Spleen (tissue), 13 donors: ENCODE results near the gene MAPKBP1. TPM values are rescaled to one million over a fixed set of nuclear protein-coding genes. Genes with fewer than 3 reads are reported as not detected.
"Not testable (repeated sequence)": the region's sequence is repeated elsewhere in the genome, so short reads cannot be mapped to it uniquely, and the experiment has no call there.

Experiments used
- DNase-seq: peaks from one replicate; pipeline ENCODE4 v3.0.0-alpha.2; 2020
- H3K27ac ChIP-seq, 8 donors: fragments of 200-600 bp; sonication (generic) in 7 of 8; 1 replicate in 4 of 8; 2 replicates in 4 of 8; pipeline versions ENCODE4 v1.5.0 to v1.8.0; 2016 to 2021; ENCODE audit warnings: inconsistent platforms in 4 of 8, mild to moderate bottlenecking in 4 of 8, moderate library complexity in 1 of 8
- H3K27me3 ChIP-seq, 7 donors: fragments of 200-600 bp; sonication (generic) in 6 of 7; replicated peaks in 1 of 7; 1 replicate in 4 of 7; 2 replicates in 3 of 7; pipeline versions ENCODE4 v1.5.0 to v1.8.0; 2016 to 2021; ENCODE audit warnings: inconsistent platforms in 3 of 7, mild to moderate bottlenecking in 1 of 7
- H3K36me3 ChIP-seq, 6 donors: fragments of 200-600 bp; sonication (generic) in 5 of 6; 1 replicate in 4 of 6; 2 replicates in 2 of 6; pipeline versions ENCODE4 v1.5.0 to v1.8.0; 2016 to 2021; ENCODE audit warnings: inconsistent platforms in 2 of 6
- H3K4me1 ChIP-seq, 6 donors: fragments of 200-600 bp; sonication (generic) in 5 of 6; 1 replicate in 3 of 6; 2 replicates in 3 of 6; pipeline versions ENCODE4 v1.5.0 to v1.8.0; 2016 to 2021; ENCODE audit warnings: inconsistent platforms in 3 of 6
- H3K4me3 ChIP-seq, 8 donors: fragments of 200-600 bp; sonication (generic) in 7 of 8; 1 replicate in 4 of 8; 2 replicates in 4 of 8; pipeline versions ENCODE4 v1.5.0 to v1.8.0; 2016 to 2021; ENCODE audit warnings: inconsistent platforms in 4 of 8, mild to moderate bottlenecking in 4 of 8, moderate library complexity in 2 of 8
- H3K9me3 ChIP-seq, 8 donors: fragments of 200-600 bp; sonication (generic) in 7 of 8; 1 replicate in 4 of 8; 2 replicates in 4 of 8; pipeline versions ENCODE4 v1.5.0 to v1.8.0; 2016 to 2021; ENCODE audit warnings: inconsistent platforms in 4 of 8
- POLR2A ChIP-seq, 3 donors: fragments of 450-650 bp; IDR thresholded peaks; one replicate each; pipeline ENCODE4 v1.5.1; 2017; ENCODE audit warnings: antibody characterized with exemption in 3 of 3, mild to moderate bottlenecking in 1 of 3
- POLR2AphosphoS5 ChIP-seq, 3 donors: sonication (generic); formaldehyde crosslinking; IDR thresholded peaks; one replicate each; pipeline ENCODE4 v1.5.1; 2017; ENCODE audit warnings: antibody characterized with exemption in 3 of 3
- WGBS, 5 donors: extraction: QIAGEN DNeasy Blood & Tissue Kit in 3 of 5; methylation state at CpG; one replicate each; pipeline versions ENCODE4 v1.1.5 to v1.1.7; 2013 to 2018; 5-methylcytosine and 5-hydroxymethylcytosine counted together
- intact Hi-C: fragments of 100-400 bp; cut with DNase I; formaldehyde crosslinking; loops from one replicate; pipeline ENCODE4 v1.15.0; 2023; ENCODE audit warnings: low total_unique reads
- long read RNA-seq, 2 donors: transcript quantifications; one replicate each; lab custom pipeline, GENCODE V29; 2026
- polyA plus RNA-seq, 3 donors: library from polyadenylated mRNA; stranded (reverse); fragments of 200-250 nt; gene quantifications; one replicate each; pipeline ENCODE4 v1.2.1, GENCODE V29; 2013
- total RNA-seq, 7 donors: library from RNA; depleted of rRNA in 3 of 7; stranded (reverse); fragments of >200 nt in 3 of 7; fragmentation: NEBNext Ultra II Directional in 4 of 7; extraction: Animal tissue kit (Norgen Biotek cat#: 25700) in 4 of 7; gene quantifications; one replicate each; pipeline versions ENCODE4 v1.1.0 to v1.2.1, GENCODE V29; 2016 to 2021
- TF ChIP-seq, protein P1 (sequence below), 11 experiments: fragments of 200-600 bp in 7 of 11; fragments of 450-650 bp in 4 of 11; sonication (generic) in 4 of 11; IDR thresholded peaks in 8 of 11; conservative IDR thresholded peaks in 3 of 11; 1 replicate in 7 of 11; 2 replicates in 4 of 11; pipeline versions ENCODE4 v1.4.0 to v1.8.0; 2016 to 2021; ENCODE audit warnings: antibody characterized with exemption in 11 of 11, inconsistent platforms in 4 of 11, mild to moderate bottlenecking in 1 of 11
- donor health status: healthy with polysubstance abuse.
- donor health status: DM: no; HTN: no; CAD: no; lungs with moderate emphysema.
- donor health status: DM: no; HTN: no; CAD: no.
- donor health status: Bipolar disorder and iron deficiency.
- donor health status: healthy.
- donor health status: DM: no; HTN: no; CAD: no.
- donor health status: DM: yes; HTN: yes; CAD: no.

MAPKBP1 gene, protein sequence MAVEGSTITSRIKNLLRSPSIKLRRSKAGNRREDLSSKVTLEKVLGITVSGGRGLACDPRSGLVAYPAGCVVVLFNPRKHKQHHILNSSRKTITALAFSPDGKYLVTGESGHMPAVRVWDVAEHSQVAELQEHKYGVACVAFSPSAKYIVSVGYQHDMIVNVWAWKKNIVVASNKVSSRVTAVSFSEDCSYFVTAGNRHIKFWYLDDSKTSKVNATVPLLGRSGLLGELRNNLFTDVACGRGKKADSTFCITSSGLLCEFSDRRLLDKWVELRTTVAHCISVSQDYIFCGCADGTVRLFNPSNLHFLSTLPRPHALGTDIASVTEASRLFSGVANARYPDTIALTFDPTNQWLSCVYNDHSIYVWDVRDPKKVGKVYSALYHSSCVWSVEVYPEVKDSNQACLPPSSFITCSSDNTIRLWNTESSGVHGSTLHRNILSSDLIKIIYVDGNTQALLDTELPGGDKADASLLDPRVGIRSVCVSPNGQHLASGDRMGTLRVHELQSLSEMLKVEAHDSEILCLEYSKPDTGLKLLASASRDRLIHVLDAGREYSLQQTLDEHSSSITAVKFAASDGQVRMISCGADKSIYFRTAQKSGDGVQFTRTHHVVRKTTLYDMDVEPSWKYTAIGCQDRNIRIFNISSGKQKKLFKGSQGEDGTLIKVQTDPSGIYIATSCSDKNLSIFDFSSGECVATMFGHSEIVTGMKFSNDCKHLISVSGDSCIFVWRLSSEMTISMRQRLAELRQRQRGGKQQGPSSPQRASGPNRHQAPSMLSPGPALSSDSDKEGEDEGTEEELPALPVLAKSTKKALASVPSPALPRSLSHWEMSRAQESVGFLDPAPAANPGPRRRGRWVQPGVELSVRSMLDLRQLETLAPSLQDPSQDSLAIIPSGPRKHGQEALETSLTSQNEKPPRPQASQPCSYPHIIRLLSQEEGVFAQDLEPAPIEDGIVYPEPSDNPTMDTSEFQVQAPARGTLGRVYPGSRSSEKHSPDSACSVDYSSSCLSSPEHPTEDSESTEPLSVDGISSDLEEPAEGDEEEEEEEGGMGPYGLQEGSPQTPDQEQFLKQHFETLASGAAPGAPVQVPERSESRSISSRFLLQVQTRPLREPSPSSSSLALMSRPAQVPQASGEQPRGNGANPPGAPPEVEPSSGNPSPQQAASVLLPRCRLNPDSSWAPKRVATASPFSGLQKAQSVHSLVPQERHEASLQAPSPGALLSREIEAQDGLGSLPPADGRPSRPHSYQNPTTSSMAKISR (N-terminal part only)
- total RNA-seq: 10 to 100 TPM; 19.9 to 44.5 (median 37.4) TPM
- 10 to 100 TPM in 2 of 3 donors, 1 to 10 TPM in 1; 2.4 to 16.6 (median 12.5) TPM for polyA plus RNA-seq
- long read RNA-seq, donor 1, partial matches to known transcripts: 0 of 1 reads
- long read RNA-seq, donor 1, other reads (novel, unspliced or antisense): 0 of 1 reads
- long read RNA-seq, donor 2: 0 reads

DNA sequence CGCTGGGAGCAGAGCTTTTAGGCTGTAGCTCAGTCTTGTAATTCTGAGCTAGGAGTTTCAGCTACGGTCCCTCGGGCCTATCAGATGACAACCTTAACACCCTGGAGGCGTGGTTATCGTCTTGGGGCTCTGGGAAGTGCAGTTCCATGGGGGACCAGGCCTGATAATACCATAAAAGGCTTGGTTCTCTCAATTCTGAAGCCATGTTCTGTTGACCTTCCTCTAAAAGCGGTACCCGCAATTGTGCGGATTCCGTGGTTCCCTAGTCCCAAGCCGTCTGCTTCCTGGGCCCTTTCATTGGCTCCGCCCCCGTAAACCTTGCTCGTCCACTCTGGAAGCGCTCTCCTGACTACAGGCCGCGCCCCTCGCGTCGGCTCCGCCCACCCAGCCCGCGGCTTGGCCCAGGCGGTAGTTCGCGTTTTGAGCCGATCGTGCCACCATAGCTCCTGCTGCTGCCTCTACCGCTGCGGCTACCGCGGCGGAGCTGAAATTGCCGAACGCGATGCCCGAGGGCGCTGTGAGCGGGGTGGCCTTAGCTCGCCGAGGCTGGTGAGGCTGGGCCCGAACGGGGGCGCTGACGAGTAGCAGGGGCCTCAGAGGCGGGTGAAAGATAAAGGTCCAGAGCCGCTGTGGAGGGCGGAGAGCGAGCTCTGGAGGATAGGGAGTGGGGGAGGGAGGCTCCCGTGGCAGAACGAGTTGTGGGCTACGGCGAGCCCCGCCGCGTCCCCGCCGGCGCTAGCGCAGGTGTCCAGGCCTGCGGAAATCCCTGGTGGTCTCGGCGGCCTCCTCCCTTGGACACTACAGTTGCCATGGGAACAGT is at the start of gene MAPKBP1:
Gene MAPKBP1, plus strand, starts transcription at position 423 of the 820 bp plus-strand sequence. CDS start 792 bp downstream, outside the sequence.
- DNase-seq: peak; percentile 100
- H3K27me3 ChIP-seq: no peaks in the 10 kb centered on the region
- peak within 1 kb of the TSS; percentile 66 to 86 (median 80) for H3K4me3 ChIP-seq
- TF ChIP-seq, protein P1, sequence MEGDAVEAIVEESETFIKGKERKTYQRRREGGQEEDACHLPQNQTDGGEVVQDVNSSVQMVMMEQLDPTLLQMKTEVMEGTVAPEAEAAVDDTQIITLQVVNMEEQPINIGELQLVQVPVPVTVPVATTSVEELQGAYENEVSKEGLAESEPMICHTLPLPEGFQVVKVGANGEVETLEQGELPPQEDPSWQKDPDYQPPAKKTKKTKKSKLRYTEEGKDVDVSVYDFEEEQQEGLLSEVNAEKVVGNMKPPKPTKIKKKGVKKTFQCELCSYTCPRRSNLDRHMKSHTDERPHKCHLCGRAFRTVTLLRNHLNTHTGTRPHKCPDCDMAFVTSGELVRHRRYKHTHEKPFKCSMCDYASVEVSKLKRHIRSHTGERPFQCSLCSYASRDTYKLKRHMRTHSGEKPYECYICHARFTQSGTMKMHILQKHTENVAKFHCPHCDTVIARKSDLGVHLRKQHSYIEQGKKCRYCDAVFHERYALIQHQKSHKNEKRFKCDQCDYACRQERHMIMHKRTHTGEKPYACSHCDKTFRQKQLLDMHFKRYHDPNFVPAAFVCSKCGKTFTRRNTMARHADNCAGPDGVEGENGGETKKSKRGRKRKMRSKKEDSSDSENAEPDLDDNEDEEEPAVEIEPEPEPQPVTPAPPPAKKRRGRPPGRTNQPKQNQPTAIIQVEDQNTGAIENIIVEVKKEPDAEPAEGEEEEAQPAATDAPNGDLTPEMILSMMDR (IDR thresholded peaks at IDR 0.05 in 8 of 11, conservative IDR thresholded peaks at IDR 0.05 in 3 of 11): peak in 10 of 11 experiments; percentile 51 to 85 (median 77)
- TF ChIP-seq POLR2A (IDR thresholded peaks at IDR 0.05): peak in 2 of 3 donors; percentile 31 to 54
- TF ChIP-seq POLR2AphosphoS5 (IDR thresholded peaks at IDR 0.05): peak; percentile 95 to 97 (median 97)
- intact Hi-C loops: loop anchor here (5.0 kb wide), 1 partner anchor 128 kb away; no protein-coding TSS in a partner anchor
- peaks cover 0 to 5% (median 0%) of the 10 kb centered on the region in 6 donors for H3K36me3 ChIP-seq
- H3K9me3 ChIP-seq: no peaks in the 10 kb centered on the region
- 0 to 1% (median 0%) methylated on average over 28 to 62 of the region's 62 CpGs for WGBS, 5 donors
- peaks cover 30 to 61% (median 55%) of the 10 kb centered on the region in 6 donors for H3K4me1 ChIP-seq
- H3K27ac ChIP-seq: peak within 1 kb of the TSS; percentile 72 to 93 (median 90)

DNA sequence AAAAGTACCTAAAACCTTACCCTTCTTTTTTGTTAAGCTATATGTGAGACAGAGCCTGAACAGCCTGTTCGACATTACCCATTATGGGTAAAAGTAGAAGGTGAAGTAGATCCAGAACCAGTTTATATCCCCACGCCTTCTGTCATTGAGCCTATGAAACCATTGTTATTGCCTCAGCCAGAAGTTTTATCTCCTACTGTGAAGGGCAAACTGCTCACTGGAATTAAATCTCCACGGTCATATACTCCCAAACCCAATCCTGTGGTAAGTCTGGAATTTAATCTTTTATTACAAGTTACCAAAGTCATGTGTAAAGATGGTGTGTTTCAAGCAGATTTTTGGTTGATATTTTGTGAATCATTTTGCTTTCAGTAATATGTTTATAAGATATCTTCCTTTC is 47.1 kb upstream of the MAPKBP1 start:
- intact Hi-C loops: no loop called here
- no peak for DNase-seq

GRCh38 chr15:41728061-41728460 is 46.2 kb upstream of the MAPKBP1 start:
- peaks cover 0 to 16% (median 7%) of the 10 kb centered on the region in 6 donors for H3K4me1 ChIP-seq
- 92 to 98% (median 97%) methylated on average over 11 of the region's 11 CpGs for whole genome bisulfite sequencing, 5 donors
- intact Hi-C loops, H3K9me3 ChIP-seq, DNase-seq, H3K27ac ChIP-seq, H3K4me3 ChIP-seq, H3K27me3 ChIP-seq: not testable (repeated sequence)
- peaks cover 0 to 62% (median 22%) of the 10 kb centered on the region in 6 donors for H3K36me3 ChIP-seq

More for the DNA sequence above, 47.1 kb upstream of the MAPKBP1 start:
- TF ChIP-seq, protein P1 (IDR thresholded peaks at IDR 0.05 in 8 of 11, conservative IDR thresholded peaks at IDR 0.05 in 3 of 11): no peak
- TF ChIP-seq POLR2A (IDR thresholded peaks at IDR 0.05): no peak
- TF ChIP-seq POLR2AphosphoS5 (IDR thresholded peaks at IDR 0.05): no peak
- no peak overlapping the region for H3K4me3 ChIP-seq
- no peaks in the 10 kb centered on the region for H3K27me3 ChIP-seq
- no peak overlapping the region for H3K27ac ChIP-seq
- 93 to 97% (median 96%) methylated on average over 3 of the region's 3 CpGs for WGBS, 5 donors
- H3K4me1 ChIP-seq: peaks cover 0 to 16% (median 7%) of the 10 kb centered on the region in 6 donors
- H3K9me3 ChIP-seq: no peaks in the 10 kb centered on the region
- peaks cover 0 to 56% (median 22%) of the 10 kb centered on the region in 6 donors for H3K36me3 ChIP-seq
